Measurements from ENCODE around the gene GMFB. TPM values are rescaled to one million over a fixed set of nuclear protein-coding genes. Genes with fewer than 3 reads are reported as not detected.

Gene GMFB
- total RNA-seq, 1 donor from 2014 or later = 24.1 TPM

- TF ChIP-seq POLR2A (IDR thresholded peaks at IDR 0.05) = no peak
- no peak for TF ChIP-seq POLR2AphosphoS5 (IDR thresholded peaks at IDR 0.05; ENCODE audit: insufficient read depth in 1 of 2, low read depth in 1 of 2)
- intact Hi-C loops (cut with DNase I) = no loop called here
- H3K36me3 ChIP-seq = no peaks in the 10 kb centered on the region
- peaks cover 20% of the 10 kb centered on the region for H3K4me1 ChIP-seq
- DNase-seq (ENCODE audit: extremely low spot score in 2 of 2) = no peak
- no peak overlapping the region for H3K27ac ChIP-seq
- no peaks in the 10 kb centered on the region for H3K9me3 ChIP-seq
- no peaks in the 10 kb centered on the region for H3K27me3 ChIP-seq
- H3K4me3 ChIP-seq = no peak overlapping the region
These were observed 37.6 kb downstream of the GMFB start for GRCh38 chr14:54451121-54451601.

DNA sequence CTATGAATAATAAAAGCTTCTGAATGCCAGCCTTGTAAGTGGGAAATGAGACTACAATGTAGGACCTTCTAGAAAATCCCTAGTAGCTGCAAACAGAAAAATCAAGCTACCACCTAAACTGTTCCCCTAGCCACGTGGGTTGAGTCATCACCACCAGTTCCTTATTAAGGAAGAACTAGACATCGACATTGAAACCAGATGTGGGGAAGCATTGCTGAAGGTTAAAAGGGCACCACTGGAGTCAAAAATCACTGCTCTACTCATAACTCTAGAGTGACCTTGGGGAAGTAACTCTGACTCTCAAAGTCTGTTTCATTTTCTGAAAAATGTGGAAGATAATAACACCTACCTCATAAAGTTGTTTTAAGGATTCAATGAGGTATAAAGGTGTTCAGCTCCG, 38.2 kb downstream of the GMFB start:
- Histone ChIP-seq H3K4me3 (no peak overlapping the region), H3K27me3 (no peaks in the 10 kb centered on the region), H3K9me3 (no peaks in the 10 kb centered on the region), H3K4me1 (peaks cover 26% of the 10 kb centered on the region), H3K36me3 (no peaks in the 10 kb centered on the region), H3K27ac (peak overlapping the region; percentile 43)
- DNase-seq (ENCODE audit: extremely low spot score in 2 of 2) = no peak
- no peak for TF ChIP-seq POLR2AphosphoS5 (IDR thresholded peaks at IDR 0.05; ENCODE audit: insufficient read depth in 1 of 2, low read depth in 1 of 2)
- no peak for TF ChIP-seq POLR2A (IDR thresholded peaks at IDR 0.05)
- TF ChIP-seq, protein P1, sequence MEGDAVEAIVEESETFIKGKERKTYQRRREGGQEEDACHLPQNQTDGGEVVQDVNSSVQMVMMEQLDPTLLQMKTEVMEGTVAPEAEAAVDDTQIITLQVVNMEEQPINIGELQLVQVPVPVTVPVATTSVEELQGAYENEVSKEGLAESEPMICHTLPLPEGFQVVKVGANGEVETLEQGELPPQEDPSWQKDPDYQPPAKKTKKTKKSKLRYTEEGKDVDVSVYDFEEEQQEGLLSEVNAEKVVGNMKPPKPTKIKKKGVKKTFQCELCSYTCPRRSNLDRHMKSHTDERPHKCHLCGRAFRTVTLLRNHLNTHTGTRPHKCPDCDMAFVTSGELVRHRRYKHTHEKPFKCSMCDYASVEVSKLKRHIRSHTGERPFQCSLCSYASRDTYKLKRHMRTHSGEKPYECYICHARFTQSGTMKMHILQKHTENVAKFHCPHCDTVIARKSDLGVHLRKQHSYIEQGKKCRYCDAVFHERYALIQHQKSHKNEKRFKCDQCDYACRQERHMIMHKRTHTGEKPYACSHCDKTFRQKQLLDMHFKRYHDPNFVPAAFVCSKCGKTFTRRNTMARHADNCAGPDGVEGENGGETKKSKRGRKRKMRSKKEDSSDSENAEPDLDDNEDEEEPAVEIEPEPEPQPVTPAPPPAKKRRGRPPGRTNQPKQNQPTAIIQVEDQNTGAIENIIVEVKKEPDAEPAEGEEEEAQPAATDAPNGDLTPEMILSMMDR (IDR thresholded peaks at IDR 0.05) = no peak
- intact Hi-C loops (cut with DNase I) = no loop called here

GRCh38 chr14:54447231-54447692, 41.5 kb downstream of the GMFB start:
- TF ChIP-seq, protein P1 (IDR thresholded peaks at IDR 0.05) = no peak
- no peak for TF ChIP-seq POLR2A (IDR thresholded peaks at IDR 0.05)
- TF ChIP-seq POLR2AphosphoS5 (IDR thresholded peaks at IDR 0.05; ENCODE audit: insufficient read depth in 1 of 2, low read depth in 1 of 2) = no peak
- Histone ChIP-seq H3K27ac (no peak overlapping the region), H3K4me3 (no peak overlapping the region), H3K36me3 (no peaks in the 10 kb centered on the region), H3K4me1 (peaks cover 39% of the 10 kb centered on the region), H3K27me3 (no peaks in the 10 kb centered on the region), H3K9me3 (no peaks in the 10 kb centered on the region)
- DNase-seq (ENCODE audit: extremely low spot score in 2 of 2) = no peak
- intact Hi-C loops (cut with DNase I) = no loop called here

GRCh38 chr14:54446161-54446693, 42.6 kb downstream of the GMFB start:
- DNase-seq (ENCODE audit: extremely low spot score in 2 of 2) = no peak
- Histone ChIP-seq H3K4me1 (peaks cover 44% of the 10 kb centered on the region), H3K36me3 (no peaks in the 10 kb centered on the region), H3K9me3 (no peaks in the 10 kb centered on the region), H3K4me3 (no peak overlapping the region), H3K27me3 (no peaks in the 10 kb centered on the region), H3K27ac (no peak overlapping the region)
- intact Hi-C loops (cut with DNase I) = no loop called here
- TF ChIP-seq POLR2AphosphoS5 (IDR thresholded peaks at IDR 0.05; ENCODE audit: insufficient read depth in 1 of 2, low read depth in 1 of 2) = no peak
- no peak for TF ChIP-seq POLR2A (IDR thresholded peaks at IDR 0.05)
- TF ChIP-seq, protein P1 (IDR thresholded peaks at IDR 0.05) = no peak

DNA sequence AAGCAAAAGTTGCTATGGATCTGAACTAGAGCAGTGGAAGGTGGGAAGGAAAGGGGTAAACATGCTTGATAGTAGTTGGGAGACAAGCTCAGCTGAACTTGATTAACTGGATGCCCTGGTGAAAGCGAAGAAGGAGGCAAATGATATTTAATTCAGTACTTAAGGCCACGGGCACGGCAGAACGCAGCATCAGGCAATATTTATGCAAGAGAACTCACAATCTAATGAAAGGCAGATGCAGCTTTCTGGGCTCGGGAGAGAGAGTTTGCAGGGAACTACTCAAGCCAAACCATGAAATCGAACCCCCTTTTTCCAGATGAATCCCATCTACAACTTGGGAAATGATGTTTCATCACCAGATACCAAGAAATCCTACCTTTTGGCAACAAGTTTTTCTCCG, 44.1 kb downstream of the GMFB start:
- H3K27ac ChIP-seq = peak overlapping the region; percentile 64
- intact Hi-C loops (cut with DNase I) = no loop called here
- no peak overlapping the region for H3K4me3 ChIP-seq
- TF ChIP-seq POLR2A (IDR thresholded peaks at IDR 0.05) = no peak
- TF ChIP-seq, protein P1 (IDR thresholded peaks at IDR 0.05) = no peak
- TF ChIP-seq POLR2AphosphoS5 (IDR thresholded peaks at IDR 0.05; ENCODE audit: insufficient read depth in 1 of 2, low read depth in 1 of 2) = no peak
- no peak for DNase-seq (ENCODE audit: extremely low spot score in 2 of 2)
- no peaks in the 10 kb centered on the region for H3K27me3 ChIP-seq
- no peaks in the 10 kb centered on the region for H3K9me3 ChIP-seq
- peaks cover 39% of the 10 kb centered on the region for H3K4me1 ChIP-seq
- no peaks in the 10 kb centered on the region for H3K36me3 ChIP-seq

All from vagina (tissue), 2 donors.